22Rv1 (cell line): Measurements from ENCODE around the gene TSPAN5.

Experiments used
- CTCF ChIP-seq: fragments of 450-650 bp; IDR thresholded peaks from 2 replicates; pipeline ENCODE4 v1.5.1; 2017; ENCODE audit warnings: mild to moderate bottlenecking
- ZFX ChIP-seq: fragments of 450-650 bp; IDR thresholded peaks from 2 replicates; pipeline ENCODE4 v1.6.1; 2017; ENCODE audit warnings: antibody characterized with exemption, borderline replicate concordance

GRCh38 chr4:98613453-98614075, 44.8 kb downstream of the TSPAN5 start:
- no peak for TF ChIP-seq CTCF
- TF ChIP-seq ZFX = no peak
